C4-2B (cell line): ENCODE measurements around the gene ZFYVE28.

Source experiments
- H3K27ac ChIP-seq: fragments of 450-650 bp; 2 replicates; pipeline ENCODE4 v1.5.1; 2017
- CTCF ChIP-seq: fragments of 450-650 bp; conservative IDR thresholded peaks from 2 replicates; pipeline ENCODE4 v1.5.1; 2017; ENCODE audit warnings: mild to moderate bottlenecking
- ZFX ChIP-seq: fragments of 450-650 bp; IDR thresholded peaks from 2 replicates; pipeline ENCODE4 v1.6.1; 2017

The ZFYVE28 gene

GRCh38 chr4:2421928-2422327 lies 3.5 kb upstream of the ZFYVE28 start:
- TF ChIP-seq ZFX (no peak), CTCF (no peak)
- no peak overlapping the region for H3K27ac ChIP-seq

DNA sequence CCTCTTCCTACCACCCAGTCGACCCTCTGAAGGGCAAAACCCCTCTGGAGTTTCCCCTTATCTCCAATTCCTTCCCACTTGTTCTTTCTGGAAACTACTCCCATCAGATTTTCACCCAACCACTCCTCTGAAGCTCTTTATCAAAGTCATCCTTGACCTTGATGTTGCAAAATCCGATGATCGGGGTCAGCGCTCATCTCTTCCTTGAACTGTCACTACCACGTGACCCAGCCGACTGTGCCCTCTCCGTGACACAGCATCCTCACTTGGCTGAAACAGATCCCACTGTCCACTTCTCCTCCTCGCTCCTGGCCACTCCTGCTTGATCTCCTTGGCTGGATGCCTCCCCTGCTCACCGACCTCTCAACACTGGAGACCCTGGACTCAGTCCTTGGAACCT lies 1.4 kb upstream of the ZFYVE28 start:
- TF ChIP-seq CTCF (no peak), ZFX (no peak)
- H3K27ac ChIP-seq, result no peak overlapping the region

GRCh38 chr4:2418650-2419571 lies 466 bp upstream of the ZFYVE28 start, which contains the start of gene CFAP99:
Gene CFAP99, plus strand, starts transcription at chr4:2418955.
- peak within 1 kb of the TSS; percentile 8; the same call in 1 of the 2 replicates for H3K27ac ChIP-seq
- TF ChIP-seq ZFX, result no peak
- TF ChIP-seq CTCF, result no peak; the same call in 1 of the 2 replicates

DNA sequence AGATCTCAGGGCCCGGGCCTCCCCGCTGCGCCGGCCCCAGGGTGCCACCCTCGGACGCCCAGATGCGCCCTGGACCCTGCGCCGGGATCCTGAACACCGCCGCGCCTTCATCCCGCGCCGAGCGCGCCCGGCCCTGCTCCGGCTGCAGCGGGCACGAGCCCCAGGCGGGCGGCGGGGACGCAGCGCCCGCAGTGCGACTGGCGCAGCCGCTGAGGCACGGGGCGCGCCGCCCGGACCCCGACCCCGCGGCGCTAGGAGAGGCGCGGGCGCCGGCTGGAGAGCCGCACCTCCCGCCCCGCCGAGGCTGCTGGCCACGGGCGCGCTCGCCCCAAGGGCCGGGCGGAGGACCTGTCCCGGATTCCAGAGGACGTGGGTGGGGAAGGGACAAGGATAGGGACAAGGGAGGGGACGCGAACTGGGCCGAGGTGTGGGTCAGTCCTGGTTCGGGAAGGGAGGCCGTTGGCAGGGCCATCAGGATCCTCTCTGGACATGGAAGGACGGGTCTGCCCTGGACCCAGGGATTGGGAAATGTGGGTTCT lies 1.1 kb downstream of the ZFYVE28 start:
- H3K27ac ChIP-seq, result no peak overlapping the region
- TF ChIP-seq CTCF (no peak), ZFX (no peak)

- no peak for TF ChIP-seq ZFX
- no peak for TF ChIP-seq CTCF
- no peak overlapping the region for H3K27ac ChIP-seq
These were observed 1.8 kb downstream of the ZFYVE28 start for GRCh38 chr4:2416564-2417225.

GRCh38 chr4:2415881-2416563 lies 2.4 kb downstream of the ZFYVE28 start:
- H3K27ac ChIP-seq, result no peak overlapping the region
- TF ChIP-seq CTCF (no peak), ZFX (no peak)
